ENCODE data around the gene TH.
"Not testable (repeated sequence)": the region's sequence is repeated elsewhere in the genome, so short reads cannot be mapped to it uniquely, and the experiment has no call there.

The TH gene

GRCh38 chr11:2195756-2196088 lies 24.1 kb upstream of the TH start:
- DNase-seq (ENCODE audit: low read depth): no peak

GRCh38 chr11:2194877-2195755 lies 23.5 kb upstream of the TH start:
- DNase-seq (ENCODE audit: low read depth): no peak

GRCh38 chr11:2193888-2194595 lies 22.4 kb upstream of the TH start:
- not testable (repeated sequence) for DNase-seq (ENCODE audit: low read depth)

GRCh38 chr11:2193099-2193887 lies 21.7 kb upstream of the TH start:
- DNase-seq (ENCODE audit: low read depth): no peak

GRCh38 chr11:2192435-2192834 lies 20.8 kb upstream of the TH start:
- no peak for DNase-seq (ENCODE audit: low read depth)

GRCh38 chr11:2191883-2192282 lies 20.3 kb upstream of the TH start:
- no peak for DNase-seq (ENCODE audit: low read depth)

- DNase-seq (ENCODE audit: low read depth): no peak
Measured at GRCh38 chr11:2190657-2191471, 19.2 kb upstream of the TH start.

- no peak for DNase-seq (ENCODE audit: low read depth)
Measured at GRCh38 chr11:2189938-2190656, 18.5 kb upstream of the TH start.

- no peak for DNase-seq (ENCODE audit: low read depth)
Measured at GRCh38 chr11:2188745-2189144, 17.1 kb upstream of the TH start.

GRCh38 chr11:2187280-2187707 lies 15.7 kb upstream of the TH start:
- DNase-seq (ENCODE audit: low read depth): no peak

- no peak for DNase-seq (ENCODE audit: low read depth)
Measured at GRCh38 chr11:2186669-2187279, 15.2 kb upstream of the TH start.

GRCh38 chr11:2185324-2186085 lies 13.9 kb upstream of the TH start:
- DNase-seq (ENCODE audit: low read depth): no peak

GRCh38 chr11:2182692-2183474 lies 11.3 kb upstream of the TH start:
- no peak for DNase-seq (ENCODE audit: low read depth)

- DNase-seq (ENCODE audit: low read depth): no peak
Measured at GRCh38 chr11:2182075-2182474, 10.5 kb upstream of the TH start.

- no peak for DNase-seq (ENCODE audit: low read depth)
Measured at GRCh38 chr11:2180789-2181370, 9.3 kb upstream of the TH start.

GRCh38 chr11:2180347-2180746 lies 8.7 kb upstream of the TH start:
- no peak for DNase-seq (ENCODE audit: low read depth)

GRCh38 chr11:2179516-2179915 lies 7.9 kb upstream of the TH start:
- DNase-seq (ENCODE audit: low read depth): no peak

- DNase-seq (ENCODE audit: low read depth): no peak
Measured at GRCh38 chr11:2178906-2179494, 7.4 kb upstream of the TH start.
